GM19025 (cell line): ENCODE data around the gene KRTAP10-4.
"Not testable (repeated sequence)": the region's sequence is repeated elsewhere in the genome, so short reads cannot be mapped to it uniquely, and the experiment has no call there.

ENCODE experiments used
- ATAC-seq: cut with Tn5 transposase; IDR thresholded peaks from one replicate; pipeline ENCODE4 v1.9.1; 2021; ENCODE audit warnings: mild to moderate bottlenecking, low read depth, moderate library complexity; ENCODE audit not compliant: unreplicated experiment

Gene KRTAP10-4

DNA sequence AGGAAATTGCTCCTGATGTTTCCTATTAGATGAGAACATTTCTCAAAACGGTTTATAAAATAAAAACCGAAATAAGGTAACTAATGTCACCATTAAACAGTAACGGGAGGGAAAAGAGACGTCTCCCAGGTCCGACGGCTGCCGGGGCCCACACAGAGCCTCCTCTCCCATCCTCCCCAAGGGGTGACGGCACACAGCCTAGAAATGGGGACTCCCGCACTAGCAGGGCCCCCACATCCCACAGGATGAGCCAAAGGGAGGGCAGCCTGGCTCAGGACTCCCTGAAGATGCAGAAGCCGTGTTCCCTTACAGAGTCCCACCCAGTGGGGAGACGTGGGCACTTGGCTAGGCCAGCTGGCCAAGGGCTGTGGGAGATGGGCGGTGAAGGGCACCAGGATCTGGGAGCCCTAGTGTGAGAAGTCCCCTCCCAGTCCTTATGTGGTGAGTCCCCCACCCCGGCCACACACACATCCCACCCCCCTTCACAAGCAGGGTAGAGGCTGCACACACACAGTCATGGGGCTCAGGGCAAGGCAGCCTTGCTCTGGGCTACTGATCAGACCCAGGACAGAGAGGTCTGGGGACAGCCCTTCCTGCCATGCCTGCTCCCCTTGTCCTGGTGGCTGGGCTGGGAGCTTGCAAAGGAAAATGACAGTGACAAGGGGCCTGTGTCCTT lies 18.2 kb upstream of the KRTAP10-4 start:
- ATAC-seq, result no peak

DNA sequence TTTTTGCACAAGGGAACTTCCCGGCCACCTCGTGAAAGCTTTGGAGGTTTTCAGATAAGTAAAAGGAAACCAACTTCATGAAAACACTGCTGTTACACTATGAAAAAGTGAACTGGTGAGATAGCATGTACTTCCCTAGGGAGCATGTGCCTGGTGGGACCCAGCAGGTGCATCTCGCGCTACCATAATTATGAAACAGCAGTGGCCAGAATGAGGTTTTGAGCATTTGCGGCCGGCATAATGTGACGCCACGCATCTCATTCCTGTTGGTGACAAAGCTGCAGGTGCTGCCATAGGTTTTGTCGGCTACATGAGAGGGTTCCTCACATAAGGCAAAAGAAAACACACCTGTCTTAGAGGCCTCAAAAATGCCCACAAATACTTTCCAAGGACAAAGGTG lies 16.6 kb upstream of the KRTAP10-4 start:
- no peak for ATAC-seq

DNA sequence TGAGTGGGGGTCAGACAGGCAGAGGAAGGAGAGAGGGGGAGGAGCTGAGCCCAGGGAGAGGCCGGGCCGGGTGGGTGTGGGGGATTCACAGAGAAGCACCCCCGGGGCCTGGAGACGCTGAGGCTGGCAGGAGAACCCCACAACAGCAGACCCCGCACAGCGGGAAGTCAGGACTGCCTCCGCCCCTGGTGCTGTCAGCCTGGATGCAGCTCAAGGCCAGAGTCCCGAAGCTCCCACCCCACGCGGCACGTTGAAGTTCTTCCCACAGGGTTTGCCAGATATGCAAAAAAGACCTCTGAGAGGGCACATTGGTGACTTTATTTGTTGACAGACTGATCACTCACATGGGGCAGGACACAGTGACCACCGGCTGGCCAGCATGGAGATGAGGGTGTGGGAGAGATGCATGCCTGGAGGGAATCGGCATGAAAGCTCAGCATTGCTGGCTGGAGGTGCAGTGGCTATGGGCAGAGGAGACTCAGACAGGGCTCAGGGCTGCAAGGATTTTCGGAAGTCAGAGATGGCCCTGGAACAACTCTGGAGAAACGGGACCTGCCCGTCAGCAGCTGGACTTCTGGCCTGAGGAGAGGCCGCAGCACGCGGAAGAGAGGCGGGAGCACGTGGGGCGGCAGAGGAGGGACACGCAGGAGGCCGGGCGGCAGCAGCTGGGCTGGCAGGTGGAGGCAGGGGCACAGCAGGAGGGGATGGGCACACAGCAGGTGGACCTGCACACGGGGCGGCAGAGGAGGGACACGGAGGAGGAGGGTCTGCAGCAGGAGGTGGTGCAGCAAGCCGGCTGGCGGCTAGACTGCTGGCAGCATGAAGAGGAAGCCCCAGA lies 15.8 kb upstream of the KRTAP10-4 start:
- no peak for ATAC-seq

- ATAC-seq, result not testable (repeated sequence)
Measured at GRCh38 chr21:44558329-44558675, 15.2 kb upstream of the KRTAP10-4 start.

DNA sequence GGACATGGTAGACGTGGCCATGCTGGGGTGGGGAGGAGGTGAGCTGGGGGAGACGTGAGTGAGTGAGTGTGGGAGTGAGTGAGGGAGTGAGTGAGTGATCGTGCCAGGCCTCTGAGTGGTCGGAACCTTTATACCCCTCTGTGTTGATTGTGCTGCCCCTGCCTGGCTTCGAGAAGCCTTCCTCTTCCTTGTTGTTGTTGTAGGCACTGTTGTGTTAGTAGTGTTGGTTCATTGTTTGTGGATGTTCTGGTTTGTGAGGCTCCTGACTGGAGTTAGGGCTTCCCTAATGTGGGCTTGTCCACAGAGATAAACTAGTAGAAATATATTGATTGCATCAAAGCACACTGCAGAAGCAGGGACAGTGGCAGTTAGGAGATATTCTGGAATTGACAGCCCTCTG lies 14.8 kb upstream of the KRTAP10-4 start, which contains the start of gene KRTAP10-3:
TSS of gene KRTAP10-3 (minus strand) at position 101 of the 400 bp plus-strand sequence. CDS start at position 21, 80 bp downstream.
- ATAC-seq, result no peak

DNA sequence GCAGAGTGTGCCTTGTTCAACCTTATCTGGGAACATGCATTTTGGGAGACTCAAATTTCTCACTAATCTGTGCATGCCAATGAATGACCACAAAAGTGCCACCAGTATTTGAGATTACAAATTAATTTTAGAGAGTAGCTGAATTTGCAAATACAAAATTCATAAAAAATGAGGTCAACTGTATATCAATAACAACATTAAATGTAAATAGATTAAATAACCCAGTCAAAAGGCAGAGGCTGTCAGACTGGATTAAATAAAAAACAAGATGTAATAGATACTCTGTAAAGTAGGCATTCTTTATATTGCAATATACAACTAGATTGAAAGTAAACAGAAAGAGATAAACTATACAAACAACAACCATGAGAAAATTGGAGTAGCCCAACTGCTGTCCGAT lies 9.4 kb upstream of the KRTAP10-4 start:
- ATAC-seq, result no peak

GRCh38 chr21:44564886-44565598 lies 8.5 kb upstream of the KRTAP10-4 start:
- no peak for ATAC-seq

- ATAC-seq, result no peak
Measured at GRCh38 chr21:44566403-44566802, 7.1 kb upstream of the KRTAP10-4 start.

DNA sequence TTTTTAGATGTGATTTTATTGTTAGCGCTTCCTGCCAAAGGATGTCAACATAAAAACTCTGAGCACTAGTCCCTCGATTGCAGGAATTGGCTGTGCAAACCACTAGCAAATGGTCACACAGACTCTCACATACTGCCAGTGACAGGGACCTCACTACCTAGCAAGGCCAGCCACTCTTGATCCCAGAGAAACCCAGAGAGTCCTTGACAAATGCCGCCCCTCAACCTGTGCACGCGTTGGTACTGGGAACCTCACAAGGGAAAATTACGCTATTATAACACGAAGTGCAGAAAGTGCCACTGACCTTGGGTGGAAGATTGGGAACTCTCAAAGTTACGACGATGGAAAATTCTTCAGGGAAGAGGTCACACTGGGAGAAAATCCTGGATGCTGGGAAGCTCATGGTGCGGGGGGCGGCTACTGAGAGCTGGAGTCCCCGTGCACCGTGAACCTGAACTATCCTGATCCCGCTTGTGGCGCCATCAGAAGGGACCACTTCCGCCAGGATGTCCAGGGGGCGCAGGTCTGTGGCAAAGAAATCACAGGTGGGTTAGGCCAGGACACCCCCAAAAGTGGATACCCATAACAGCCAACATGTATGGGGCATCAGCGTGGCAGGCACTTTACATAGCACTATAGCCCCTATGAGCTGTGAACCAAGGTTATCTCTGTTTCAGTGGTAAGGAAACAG lies 5.9 kb upstream of the KRTAP10-4 start:
- ATAC-seq, result no peak

- no peak for ATAC-seq
Measured at GRCh38 chr21:44568261-44568660, 5.3 kb upstream of the KRTAP10-4 start.

DNA sequence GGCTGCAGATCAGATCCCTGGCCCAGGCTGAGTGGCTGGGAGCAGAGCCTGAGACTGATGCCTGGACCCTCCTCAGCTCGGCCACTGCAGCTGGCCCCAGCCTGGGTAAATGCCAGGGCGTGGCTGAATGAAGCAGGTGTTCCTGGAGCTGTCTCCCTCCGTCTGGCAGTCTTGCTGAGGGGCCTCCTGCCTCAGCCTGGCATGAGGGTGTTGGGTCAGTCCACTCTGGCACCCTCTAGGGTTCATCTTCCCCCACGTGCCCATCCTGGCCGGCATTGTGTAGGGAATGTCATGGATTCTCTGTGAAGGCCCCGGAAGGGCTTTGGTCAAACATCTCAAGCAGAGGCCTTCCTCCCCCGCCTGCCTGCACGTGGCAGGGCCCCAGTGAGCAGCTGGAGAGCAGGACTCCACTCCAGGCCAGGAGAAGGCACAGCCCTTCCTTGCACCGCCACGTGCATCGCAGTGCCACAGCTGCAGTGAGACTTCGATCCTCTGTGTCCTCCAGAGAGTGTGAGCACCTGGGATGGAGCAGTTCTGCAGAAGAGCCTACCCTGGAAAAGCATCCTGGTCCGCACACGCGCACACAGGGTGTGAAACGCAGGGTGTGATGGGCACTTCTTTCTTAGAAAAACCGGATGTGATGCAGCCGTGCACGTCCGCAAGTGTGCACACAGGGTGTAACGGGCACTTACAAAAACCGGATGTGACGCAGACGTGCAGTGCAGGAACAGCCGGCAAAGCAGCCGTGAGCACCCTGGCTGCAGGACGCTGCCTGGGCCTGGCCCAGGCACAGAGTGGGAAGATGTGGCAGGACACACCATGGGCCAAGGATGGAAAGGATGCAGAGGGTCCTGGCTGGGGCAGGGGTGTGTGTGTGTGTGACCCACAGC lies 4.6 kb upstream of the KRTAP10-4 start:
- ATAC-seq, result no peak

DNA sequence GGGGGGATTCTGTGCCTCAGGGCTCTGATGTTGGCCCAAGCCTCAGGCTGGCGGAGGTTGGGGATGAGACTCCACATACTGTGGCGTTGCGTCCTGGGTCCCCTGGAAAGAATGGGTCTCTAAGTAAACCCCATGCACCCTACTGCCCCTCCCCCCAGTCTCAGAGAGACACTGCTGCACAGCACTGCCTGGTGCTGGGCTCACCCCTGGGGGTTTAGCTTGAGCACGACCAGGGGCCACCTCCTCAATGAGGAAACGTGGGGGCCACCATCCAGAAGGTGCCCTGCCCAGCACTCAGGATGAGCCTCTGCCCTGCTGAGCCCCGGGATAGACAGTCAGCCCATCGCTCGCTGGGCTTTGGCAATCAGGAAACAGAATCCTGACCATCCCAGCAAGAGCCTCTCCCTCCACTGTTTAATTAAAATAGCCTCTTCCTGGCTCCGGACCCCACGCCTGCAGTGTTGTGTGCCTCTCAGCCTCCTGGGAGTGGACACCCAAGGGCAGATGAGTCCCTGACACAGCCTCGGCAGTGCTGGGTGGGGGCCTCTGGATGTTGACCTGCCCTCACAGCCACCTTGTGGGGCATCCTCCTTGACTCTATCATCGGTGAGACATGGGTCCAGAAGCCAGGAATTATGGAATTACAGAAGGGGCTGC lies 3.5 kb upstream of the KRTAP10-4 start:
- ATAC-seq, result no peak

- no peak for ATAC-seq
Measured at GRCh38 chr21:44571296-44571695, 2.2 kb upstream of the KRTAP10-4 start.

GRCh38 chr21:44571844-44572782 lies 1.4 kb upstream of the KRTAP10-4 start:
- ATAC-seq, result no peak

DNA sequence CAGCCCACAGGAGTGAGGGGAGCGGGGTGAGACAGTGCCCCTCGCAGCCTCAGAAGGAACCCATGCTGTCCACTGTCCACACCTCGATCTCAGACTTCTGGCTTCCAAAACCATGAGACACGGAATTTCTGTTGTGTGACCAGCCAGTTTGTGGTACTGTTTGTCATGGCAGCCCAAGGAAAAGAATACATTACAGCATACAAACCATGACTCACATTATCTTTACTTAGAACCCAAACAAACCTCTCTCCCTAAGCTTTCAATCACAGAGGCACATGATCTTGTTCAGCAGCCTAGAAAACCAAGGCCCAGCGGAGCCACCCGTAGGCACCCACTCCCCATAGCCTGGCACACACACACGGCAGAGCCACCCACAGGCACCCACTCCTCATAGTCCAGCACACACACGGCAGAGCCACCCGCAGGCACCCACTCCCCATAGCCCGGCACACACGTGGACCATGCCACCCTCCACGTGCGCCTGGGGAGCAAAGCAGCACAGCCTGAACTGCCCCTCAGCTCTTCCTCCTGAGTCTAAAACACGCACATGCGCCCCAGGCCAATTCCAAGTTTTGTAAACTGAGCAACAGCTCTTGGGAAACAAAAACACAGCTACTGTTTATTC lies 458 bp upstream of the KRTAP10-4 start:
- no peak for ATAC-seq

- ATAC-seq, result no peak
Measured at GRCh38 chr21:44574457-44575306, 1.2 kb downstream of the KRTAP10-4 start.
